GM23248 (cell line): ENCODE results near the gene CHN2. TPM values are rescaled to one million over a fixed set of nuclear protein-coding genes. Genes with fewer than 3 reads are reported as not detected.

Experiments
- DNase-seq: peaks from one replicate; pipeline ENCODE4 v3.0.0-alpha.2; 2015
- H2AFZ ChIP-seq: fragments of 200-600 bp; sonication (generic); 2 replicates; pipeline ENCODE4 v1.6.1; 2016; ENCODE audit warnings: antibody characterized with exemption
- H3F3A ChIP-seq: fragments of 200-600 bp; sonication (generic); 2 replicates; pipeline ENCODE4 v1.6.1; 2016; ENCODE audit warnings: mild to moderate bottlenecking, antibody characterized with exemption, mixed run types; ENCODE audit not compliant: insufficient read depth
- H3K27ac ChIP-seq: fragments of 200-600 bp; sonication (generic); 2 replicates; pipeline ENCODE4 v1.5.1; 2016; ENCODE audit warnings: mild to moderate bottlenecking
- H3K27me3 ChIP-seq: fragments of 200-600 bp; sonication (generic); replicated peaks from 2 replicates; pipeline ENCODE4 v1.6.1; 2016; ENCODE audit warnings: mild to moderate bottlenecking; ENCODE audit not compliant: insufficient read depth
- H3K36me3 ChIP-seq: fragments of 200-600 bp; sonication (generic); 2 replicates; pipeline ENCODE4 v1.6.1; 2016; ENCODE audit warnings: low read depth, mild to moderate bottlenecking
- H3K4me1 ChIP-seq: fragments of 200-600 bp; sonication (generic); 2 replicates; pipeline ENCODE4 v1.6.1; 2016; ENCODE audit warnings: mild to moderate bottlenecking; ENCODE audit not compliant: insufficient read depth
- H3K4me2 ChIP-seq: fragments of 200-600 bp; sonication (generic); one replicate; pipeline ENCODE4 v1.6.1; 2016; ENCODE audit warnings: mild to moderate bottlenecking; ENCODE audit not compliant: unreplicated experiment
- H3K4me3 ChIP-seq: fragments of 200-600 bp; sonication (generic); 2 replicates; pipeline ENCODE4 v1.5.1; 2016; ENCODE audit warnings: mild to moderate bottlenecking
- H3K79me2 ChIP-seq: fragments of 200-600 bp; sonication (generic); 2 replicates; pipeline ENCODE4 v1.6.1; 2016; ENCODE audit warnings: mild to moderate bottlenecking; ENCODE audit not compliant: insufficient read depth
- H3K9ac ChIP-seq: fragments of 200-600 bp; sonication (generic); 2 replicates; pipeline ENCODE4 v1.6.1; 2016; ENCODE audit warnings: mild to moderate bottlenecking
- H3K9me2 ChIP-seq: fragments of 200-600 bp; sonication (generic); 2 replicates; pipeline ENCODE4 v1.6.1; 2016; ENCODE audit warnings: mixed run types, mild to moderate bottlenecking, moderate library complexity; ENCODE audit not compliant: insufficient read depth
- H3K9me3 ChIP-seq: fragments of 200-600 bp; sonication (generic); one replicate; pipeline ENCODE4 v1.6.1; 2017; ENCODE audit warnings: low read depth
- H4K20me1 ChIP-seq: fragments of 200-600 bp; sonication (generic); 2 replicates; pipeline ENCODE4 v1.6.0; 2016; ENCODE audit not compliant: insufficient read depth
- EZH2 ChIP-seq: fragments of 200-600 bp; sonication (generic); IDR thresholded peaks from 2 replicates; pipeline ENCODE4 v1.6.1; 2018; ENCODE audit warnings: antibody characterized with exemption, mild to moderate bottlenecking; ENCODE audit not compliant: insufficient read depth, poor library complexity, severe bottlenecking
- EZH2phosphoT487 ChIP-seq: fragments of 200-600 bp; sonication (generic); IDR thresholded peaks from 2 replicates; pipeline ENCODE4 v1.6.1; 2018; ENCODE audit warnings: antibody characterized with exemption, moderate library complexity, mild to moderate bottlenecking, low read depth; ENCODE audit not compliant: insufficient read depth
- WGBS, 2 experiments: methylation state at CpG; one replicate each; pipeline ENCODE4 v1.1.6; 2015 to 2017; ENCODE audit warnings: low lambda C conversion rate in 2 of 2, low coverage in 1 of 2; ENCODE audit errors: missing lambda C conversion rate in 2 of 2; 5-methylcytosine and 5-hydroxymethylcytosine counted together
- in situ Hi-C: fragments of 300-500 bp; cut with MboI; formaldehyde crosslinking; loops from 2 replicates; pipeline ENCODE4 v1.15.0; 2020
- polyA plus RNA-seq: library from polyadenylated mRNA; unstranded; fragments of >200 nt; fragmentation: Nextera tagmentation; extraction: Ambion mirVana; gene quantifications from 2 replicates; pipeline ENCODE4 v1.2.1, GENCODE V29; 2016
- total RNA-seq: library from RNA; depleted of rRNA; stranded (reverse); fragments of >200 nt; shearing (Covaris generic); gene quantifications from 2 replicates; pipeline ENCODE4 v1.2.3, GENCODE V29; 2014

Gene CHN2
- total and polyA plus RNA-seq, 2 experiments from 2014 or later = 1.5 to 2.3 TPM

- Histone ChIP-seq H3K4me2 (no peak overlapping the region), H3F3A (peaks cover 10% of the 10 kb centered on the region), H3K9ac (no peak overlapping the region), H3K27ac (no peak overlapping the region), H3K9me3 (no peaks in the 10 kb centered on the region), H3K36me3 (no peaks in the 10 kb centered on the region), H4K20me1 (no peaks in the 10 kb centered on the region), H3K27me3 (no peaks in the 10 kb centered on the region), H3K4me1 (peaks cover 14% of the 10 kb centered on the region), H3K79me2 (no peaks in the 10 kb centered on the region), H3K4me3 (no peak overlapping the region), H2AFZ (no peak overlapping the region), H3K9me2 (no peaks in the 10 kb centered on the region)
- in situ Hi-C loops = no loop called here
- TF ChIP-seq EZH2 (no peak), EZH2phosphoT487 (no peak)
- DNase-seq = no peak
- 89 to 100% methylated on average over 2 of the region's 2 CpGs for WGBS, 2 experiments
These were observed 258.4 kb downstream of the CHN2 start for GRCh38 chr7:29453021-29453420.

GRCh38 chr7:29454464-29454863 lies 259.9 kb downstream of the CHN2 start:
- TF ChIP-seq EZH2phosphoT487 (no peak), EZH2 (no peak)
- DNase-seq = no peak
- Histone ChIP-seq H3K27ac (no peak overlapping the region), H4K20me1 (no peaks in the 10 kb centered on the region), H3K4me2 (no peak overlapping the region), H3K4me1 (peaks cover 19% of the 10 kb centered on the region), H3K79me2 (no peaks in the 10 kb centered on the region), H3K9ac (no peak overlapping the region), H3F3A (peaks cover 19% of the 10 kb centered on the region), H2AFZ (no peak overlapping the region), H3K9me3 (no peaks in the 10 kb centered on the region), H3K27me3 (no peaks in the 10 kb centered on the region), H3K36me3 (no peaks in the 10 kb centered on the region), H3K9me2 (no peaks in the 10 kb centered on the region), H3K4me3 (no peak overlapping the region)
- 84 to 85% methylated on average over 4 of the region's 4 CpGs for WGBS, 2 experiments
- in situ Hi-C loops = no loop called here

DNA sequence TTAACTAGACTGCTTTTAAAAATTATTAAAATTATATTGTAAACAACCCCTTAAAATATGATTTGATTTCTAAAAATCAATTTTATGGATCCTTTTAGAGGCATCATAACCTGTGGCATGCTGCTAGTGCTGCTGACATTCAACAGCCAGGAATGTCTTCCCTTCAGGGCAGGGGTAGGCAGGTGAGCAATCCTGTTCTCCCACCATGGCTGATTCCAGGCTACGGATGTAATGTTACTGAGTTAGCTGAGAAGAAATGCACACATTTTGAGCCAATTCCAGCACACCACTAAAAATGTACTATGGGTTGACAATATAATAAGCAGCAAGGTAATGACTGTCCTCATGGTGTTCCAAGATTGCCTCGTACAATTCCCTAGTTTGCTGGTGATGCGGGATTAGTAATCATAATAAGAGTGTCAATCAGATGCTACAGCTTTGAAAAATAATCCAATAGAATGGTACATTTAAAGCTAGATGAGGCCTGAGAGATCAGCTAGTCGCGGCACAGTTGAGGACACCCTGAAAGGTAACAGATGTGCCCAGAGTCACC lies 260.4 kb downstream of the CHN2 start:
- 88 to 93% methylated on average over 5 of the region's 5 CpGs for WGBS, 2 experiments
- DNase-seq = no peak
- no peak for TF ChIP-seq EZH2phosphoT487
- TF ChIP-seq EZH2 = no peak
- Histone ChIP-seq H3K27ac (no peak overlapping the region), H3K4me1 (peaks cover 19% of the 10 kb centered on the region), H3K9me2 (no peaks in the 10 kb centered on the region), H3K9me3 (no peaks in the 10 kb centered on the region), H3K79me2 (no peaks in the 10 kb centered on the region), H2AFZ (no peak overlapping the region), H3F3A (peaks cover 19% of the 10 kb centered on the region), H3K27me3 (no peaks in the 10 kb centered on the region), H3K4me3 (no peak overlapping the region), H3K4me2 (no peak overlapping the region), H3K9ac (no peak overlapping the region), H4K20me1 (no peaks in the 10 kb centered on the region), H3K36me3 (no peaks in the 10 kb centered on the region)
- in situ Hi-C loops = no loop called here

- peaks cover 19% of the 10 kb centered on the region for H3K4me1 ChIP-seq
- WGBS, 2 experiments = 29% methylated on average over 7 of the region's 7 CpGs
- peaks cover 19% of the 10 kb centered on the region for H3F3A ChIP-seq
- no peaks in the 10 kb centered on the region for H3K36me3 ChIP-seq
- no peak for TF ChIP-seq EZH2phosphoT487
- TF ChIP-seq EZH2 = no peak
- no peak overlapping the region for H3K9ac ChIP-seq
- H3K9me3 ChIP-seq = no peaks in the 10 kb centered on the region
- no peak overlapping the region for H3K27ac ChIP-seq
- H4K20me1 ChIP-seq = no peaks in the 10 kb centered on the region
- no peaks in the 10 kb centered on the region for H3K79me2 ChIP-seq
- H3K27me3 ChIP-seq = peaks cover 17% of the 10 kb centered on the region
- peak; percentile 26 for DNase-seq
- H3K9me2 ChIP-seq = no peaks in the 10 kb centered on the region; the same call in 1 of the 2 replicates
- H2AFZ ChIP-seq = no peak overlapping the region
- peak overlapping the region; percentile 58 for H3K4me2 ChIP-seq
- in situ Hi-C loops = no loop called here
- no peak overlapping the region for H3K4me3 ChIP-seq
These were observed 262.6 kb downstream of the CHN2 start for GRCh38 chr7:29457141-29457561.

GRCh38 chr7:29457565-29458011 lies 263.0 kb downstream of the CHN2 start:
- in situ Hi-C loops = no loop called here
- 4 to 7% methylated on average over 7 of the region's 7 CpGs for WGBS, 2 experiments

More at GRCh38 chr7:29457565-29458011, 263.0 kb downstream of the CHN2 start:
- Histone ChIP-seq H3F3A (peaks cover 19% of the 10 kb centered on the region), H2AFZ (no peak overlapping the region), H3K27ac (peak overlapping the region; percentile 11; the same call in 1 of the 2 replicates), H3K9ac (no peak overlapping the region), H3K9me2 (no peaks in the 10 kb centered on the region; the same call in 1 of the 2 replicates), H3K27me3 (peaks cover 22% of the 10 kb centered on the region), H3K79me2 (no peaks in the 10 kb centered on the region), H3K4me2 (peak overlapping the region; percentile 58), H3K9me3 (no peaks in the 10 kb centered on the region), H4K20me1 (no peaks in the 10 kb centered on the region), H3K36me3 (no peaks in the 10 kb centered on the region), H3K4me1 (peaks cover 19% of the 10 kb centered on the region), H3K4me3 (no peak overlapping the region)
- TF ChIP-seq EZH2 (no peak), EZH2phosphoT487 (no peak)
- peak; percentile 65 for DNase-seq
